HG02610 (cell line): ENCODE data around the gene HRH1.

ENCODE experiments used
- ATAC-seq: cut with Tn5 transposase; IDR thresholded peaks from one replicate; pipeline ENCODE4 v1.9.1; 2021; ENCODE audit warnings: mild to moderate bottlenecking, moderate library complexity; ENCODE audit not compliant: unreplicated experiment

HRH1 gene

GRCh38 chr3:11272906-11273574, 118.7 kb downstream of the HRH1 start:
- no peak for ATAC-seq

- no peak for ATAC-seq
These were observed 119.6 kb downstream of the HRH1 start for GRCh38 chr3:11273891-11274291.

GRCh38 chr3:11274566-11275142, 120.4 kb downstream of the HRH1 start:
- ATAC-seq: no peak

GRCh38 chr3:11275926-11276325, 121.6 kb downstream of the HRH1 start:
- ATAC-seq: no peak

- ATAC-seq: no peak
These were observed 122.6 kb downstream of the HRH1 start for GRCh38 chr3:11276901-11277300.

- ATAC-seq: no peak
These were observed 128.2 kb downstream of the HRH1 start for GRCh38 chr3:11282250-11283138.

GRCh38 chr3:11283139-11283475, 128.8 kb downstream of the HRH1 start:
- ATAC-seq: no peak

- no peak for ATAC-seq
These were observed 129.7 kb downstream of the HRH1 start for GRCh38 chr3:11284011-11284410.

GRCh38 chr3:11285471-11285870, 131.2 kb downstream of the HRH1 start:
- ATAC-seq: no peak

GRCh38 chr3:11287404-11287803, 133.1 kb downstream of the HRH1 start:
- no peak for ATAC-seq

- ATAC-seq: no peak
These were observed 133.8 kb downstream of the HRH1 start for GRCh38 chr3:11288021-11288491.

- peak; percentile 72 for ATAC-seq
These were observed 134.7 kb downstream of the HRH1 start for GRCh38 chr3:11288786-11289637.

GRCh38 chr3:11289864-11290263, 135.6 kb downstream of the HRH1 start:
- ATAC-seq: peak; percentile 41

- ATAC-seq: peak; percentile 52
These were observed 136.7 kb downstream of the HRH1 start for GRCh38 chr3:11290743-11291680.

GRCh38 chr3:11291808-11292207, 137.5 kb downstream of the HRH1 start:
- no peak for ATAC-seq

GRCh38 chr3:11297126-11297525, 142.8 kb downstream of the HRH1 start:
- ATAC-seq: no peak

- peak; percentile 95 for ATAC-seq
These were observed 146.7 kb downstream of the HRH1 start for GRCh38 chr3:11300970-11301369.

GRCh38 chr3:11302444-11302843, 148.2 kb downstream of the HRH1 start:
- ATAC-seq: no peak

GRCh38 chr3:11304175-11304574, 149.9 kb downstream of the HRH1 start:
- ATAC-seq: no peak

- no peak for ATAC-seq
These were observed 151.2 kb downstream of the HRH1 start for GRCh38 chr3:11305509-11305908.
